Activated naive CD4-positive, alpha-beta T cell (primary cell): Measurements from ENCODE around the gene CFAP61.

Experiments used
- DNase-seq, 4 experiments: peaks; one replicate each; lab custom pipeline; 2025; lab: John Stamatoyannopoulos, UW

Gene CFAP61

DNA sequence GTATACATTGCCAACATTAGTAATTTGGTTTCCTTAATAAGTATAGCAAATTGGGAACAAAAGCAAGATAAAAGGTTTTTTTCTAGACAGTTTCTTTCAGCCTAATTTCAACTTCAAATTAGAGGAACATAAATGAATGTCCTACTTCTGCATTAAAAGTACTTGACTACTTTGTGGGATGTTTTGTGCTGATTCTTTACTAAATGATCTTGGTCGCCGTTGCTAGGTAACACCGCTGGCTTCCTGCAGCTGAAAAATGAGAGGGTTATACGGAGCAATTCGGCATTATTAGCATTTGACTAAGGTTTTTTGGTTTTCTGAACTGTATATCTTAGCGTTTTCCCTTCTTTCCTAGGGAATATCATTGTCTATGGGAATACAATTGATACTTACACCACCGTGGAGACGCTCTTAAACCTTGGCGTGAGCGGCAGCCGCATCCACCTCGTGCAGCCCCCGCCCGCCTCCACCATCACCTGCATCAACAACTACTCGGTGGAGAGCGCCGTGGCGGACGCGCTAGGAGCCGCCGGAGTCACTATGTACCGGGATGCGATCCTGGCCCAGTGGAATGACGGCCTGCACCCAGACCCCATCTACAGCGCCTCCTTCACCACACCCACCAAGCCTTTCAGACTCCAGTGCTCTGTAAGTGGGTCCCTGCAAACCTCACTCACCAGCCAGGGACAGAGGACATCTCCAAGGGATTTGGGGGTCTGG, 224.6 kb downstream of the CFAP61 start:
- no peak for DNase-seq

DNA sequence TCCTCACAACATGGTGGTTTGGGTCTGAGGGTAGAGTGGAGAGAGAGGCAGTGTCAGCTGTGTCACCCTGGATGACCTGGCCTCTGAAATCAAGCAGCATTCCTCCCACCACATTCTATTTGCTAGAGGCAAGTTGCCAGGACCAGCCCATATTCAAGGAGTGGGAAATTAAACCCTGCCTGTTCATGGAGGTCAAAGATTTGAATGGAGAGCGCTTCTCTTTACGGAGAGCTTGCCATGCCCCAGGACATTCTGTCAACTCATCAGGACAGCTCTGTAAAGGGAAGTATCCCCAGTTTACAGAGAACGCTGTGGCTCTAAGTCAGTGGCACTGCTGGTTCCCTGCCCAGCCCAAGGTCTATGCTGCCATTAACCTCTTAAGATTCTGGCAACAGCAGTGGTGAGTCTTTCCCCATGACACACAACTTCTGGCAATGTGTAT, 225.6 kb downstream of the CFAP61 start:
- DNase-seq, result no peak

DNA sequence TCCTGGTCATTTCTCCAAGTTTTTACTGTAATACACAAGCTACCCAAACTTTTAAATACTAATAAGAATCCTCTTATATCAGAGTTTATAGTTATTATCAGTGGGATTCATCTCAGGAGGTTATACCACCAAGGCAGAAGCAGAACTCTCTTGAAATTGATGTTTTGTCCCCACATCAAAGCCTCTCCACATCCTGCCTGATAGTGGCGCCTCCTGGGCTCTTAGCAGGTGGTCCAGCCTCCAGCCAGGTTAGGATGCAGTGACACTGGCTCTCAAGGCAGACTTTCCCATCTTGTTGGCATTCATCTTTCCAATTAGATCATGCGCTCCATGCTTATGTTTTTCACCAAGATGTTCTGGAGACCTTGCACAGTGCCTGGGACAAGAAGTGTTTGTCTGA, 233.7 kb downstream of the CFAP61 start:
- DNase-seq, result no peak

DNA sequence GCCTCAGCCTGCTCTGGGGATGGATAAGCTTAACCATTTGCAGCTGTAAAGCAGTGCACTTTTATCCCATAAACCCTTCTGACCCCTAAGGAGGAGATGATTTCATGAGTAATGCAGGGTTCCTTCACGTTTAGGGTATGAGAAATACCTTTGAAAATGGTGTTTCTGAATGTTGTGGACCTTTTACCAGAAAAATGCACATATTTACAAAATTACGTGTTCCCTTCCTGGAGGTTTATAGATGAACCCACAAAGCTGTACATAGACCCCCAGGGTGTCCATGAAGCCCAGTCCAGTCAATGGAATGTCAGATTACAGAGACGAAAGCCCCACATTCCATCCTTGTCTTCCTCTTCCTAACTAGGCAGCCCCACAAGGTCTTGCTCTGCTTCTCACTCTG, 237.0 kb downstream of the CFAP61 start:
- DNase-seq, result no peak

DNA sequence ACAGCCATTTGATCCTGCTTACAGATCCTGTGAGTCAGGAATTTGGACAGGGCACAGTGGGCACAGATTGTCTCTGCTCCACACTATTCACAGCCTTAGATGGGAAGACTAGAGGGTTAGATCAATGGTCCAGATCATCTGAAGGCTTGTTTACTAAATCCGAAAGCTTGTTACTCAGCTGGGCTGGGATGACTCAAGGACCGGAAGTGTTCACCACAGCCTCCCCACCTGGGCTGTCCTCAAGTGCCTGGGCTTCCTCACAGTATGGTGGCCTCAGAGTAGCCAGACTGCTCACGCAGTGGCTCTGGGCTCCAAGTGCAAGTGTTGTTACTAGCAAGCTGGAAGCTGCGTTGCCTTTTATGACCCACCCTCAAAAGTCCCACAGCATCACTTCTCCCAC, 240.1 kb downstream of the CFAP61 start:
- DNase-seq, result no peak

DNA sequence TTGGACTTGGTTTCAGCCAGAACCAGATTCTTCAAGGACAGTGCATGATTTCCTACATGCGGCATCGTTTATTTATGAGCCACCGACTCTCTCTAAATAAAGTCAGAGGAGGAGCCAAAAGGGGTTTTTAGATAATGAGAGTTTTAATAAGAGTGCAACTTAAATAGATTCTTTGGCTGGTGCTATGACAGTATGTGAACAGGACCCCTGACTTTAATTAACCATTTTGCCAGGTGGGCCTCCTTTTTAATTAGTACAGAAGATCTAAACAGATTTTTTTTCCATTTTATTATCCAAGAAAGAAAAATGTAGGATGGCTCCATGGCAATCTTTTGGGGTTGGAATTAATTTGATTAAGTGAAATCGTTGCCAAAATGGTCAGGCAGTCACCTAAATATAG, 240.8 kb downstream of the CFAP61 start:
- DNase-seq, result no peak

DNA sequence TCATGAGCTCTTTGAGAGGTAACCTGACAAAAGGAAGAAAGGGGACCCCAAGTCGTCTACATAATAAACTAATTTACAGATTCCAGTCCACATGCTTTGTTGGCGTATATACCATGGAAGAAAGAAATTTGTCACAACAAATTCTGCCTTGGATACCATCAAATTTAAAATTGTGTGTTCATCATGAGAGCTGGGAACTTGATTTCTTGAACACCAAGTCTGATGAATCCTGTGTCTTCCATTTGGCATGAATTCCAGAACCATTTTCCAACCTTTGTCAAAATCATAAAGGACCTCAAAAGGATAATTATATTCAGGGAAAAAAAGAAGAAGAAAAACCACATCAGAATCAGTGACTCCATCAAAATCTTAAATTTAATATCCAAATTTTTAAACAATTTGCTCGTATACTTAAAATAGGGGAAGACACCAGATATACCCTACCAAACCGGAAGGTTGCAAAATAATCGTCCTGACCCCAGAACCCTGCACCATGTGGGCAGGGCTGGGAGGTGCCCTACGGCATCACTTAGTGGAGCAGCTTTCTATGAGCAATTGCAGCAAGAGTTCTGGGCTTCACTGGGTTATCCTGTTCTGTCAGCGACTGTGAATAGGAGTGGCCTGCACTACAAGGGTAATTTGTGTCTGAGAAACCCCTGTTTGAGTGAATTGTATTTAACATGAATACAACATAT, 241.5 kb downstream of the CFAP61 start:
- no peak for DNase-seq

DNA sequence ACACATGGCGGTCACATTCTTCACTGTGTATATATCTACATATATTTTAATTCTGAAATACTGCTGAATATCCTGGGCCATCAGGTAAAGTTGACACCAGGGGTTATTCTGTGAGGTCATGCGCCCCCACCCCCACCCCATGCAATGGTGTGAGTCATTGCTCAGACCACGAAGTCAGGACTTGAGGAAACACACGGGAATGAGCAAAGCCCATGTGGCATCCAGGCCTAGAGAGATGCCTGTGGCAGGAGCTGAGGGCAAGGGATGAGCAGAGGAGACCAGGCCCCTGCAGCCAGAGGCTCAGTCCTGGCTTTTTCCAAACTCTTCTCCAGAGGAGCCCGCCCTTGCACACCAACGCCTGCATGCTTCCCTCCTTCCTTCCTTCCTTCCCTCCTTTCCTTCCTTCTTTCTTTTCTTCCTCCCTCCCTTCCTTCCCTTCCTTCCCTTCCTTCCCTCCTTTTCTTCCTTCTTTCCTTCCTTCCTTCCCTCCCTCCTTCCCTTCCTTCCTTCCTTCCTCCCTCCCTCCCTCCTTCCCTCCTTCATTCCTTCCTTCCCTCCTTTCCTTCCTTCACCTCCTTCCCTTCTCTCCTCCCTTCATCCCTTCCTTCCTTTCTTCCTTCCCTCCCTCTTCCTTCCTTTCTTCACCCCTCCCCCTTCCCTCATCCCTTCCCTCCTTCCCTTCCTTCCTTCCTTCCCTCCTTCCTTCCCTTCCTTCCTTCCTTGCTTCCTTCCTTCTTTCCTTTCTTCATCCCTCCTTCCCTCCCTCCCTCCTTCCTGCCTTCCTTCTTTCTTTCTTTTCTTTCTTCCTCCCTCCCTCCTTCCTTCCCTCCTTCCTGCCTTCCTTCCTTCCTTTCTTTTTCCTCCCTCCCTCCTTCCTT, 243.5 kb downstream of the CFAP61 start:
- no peak for DNase-seq

DNA sequence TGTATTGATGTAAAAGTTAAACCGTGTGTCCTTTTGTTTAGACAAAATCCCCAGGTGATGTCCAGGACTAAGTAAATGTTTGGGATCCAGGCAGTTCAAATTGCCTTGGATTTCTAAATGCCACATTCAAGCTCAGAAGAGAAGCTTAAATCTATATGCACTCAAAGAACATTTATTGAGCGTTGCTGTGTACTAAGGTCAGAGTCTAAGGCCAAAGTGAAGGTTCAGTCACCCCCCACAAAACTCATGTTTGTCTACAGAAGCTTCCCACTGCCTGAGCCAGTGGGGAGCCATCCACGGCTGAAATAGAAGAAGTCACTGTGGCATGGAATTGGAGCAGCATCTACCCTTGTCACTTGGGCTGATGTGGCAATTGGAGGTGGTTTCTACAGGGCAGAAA, 244.8 kb downstream of the CFAP61 start:
- DNase-seq, result no peak

DNA sequence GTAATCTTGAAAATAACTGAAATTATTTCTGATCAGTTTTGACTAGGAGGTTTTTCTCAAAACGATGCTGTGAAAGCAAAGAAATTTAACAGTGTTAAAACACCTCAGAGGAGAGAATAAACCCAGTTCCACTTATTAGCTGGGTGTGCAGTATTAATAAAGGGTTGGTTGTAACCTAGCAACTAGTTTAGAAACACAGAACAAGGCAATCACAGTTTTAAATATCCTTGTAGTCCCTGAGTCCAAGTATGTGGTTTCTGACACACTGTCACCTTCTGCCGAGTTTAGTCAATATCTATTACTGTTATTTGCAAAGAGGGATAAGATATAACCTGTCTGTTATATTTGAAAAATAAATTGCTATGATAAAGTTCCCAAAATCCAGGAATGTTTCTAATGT, 245.4 kb downstream of the CFAP61 start:
- DNase-seq, result no peak

DNA sequence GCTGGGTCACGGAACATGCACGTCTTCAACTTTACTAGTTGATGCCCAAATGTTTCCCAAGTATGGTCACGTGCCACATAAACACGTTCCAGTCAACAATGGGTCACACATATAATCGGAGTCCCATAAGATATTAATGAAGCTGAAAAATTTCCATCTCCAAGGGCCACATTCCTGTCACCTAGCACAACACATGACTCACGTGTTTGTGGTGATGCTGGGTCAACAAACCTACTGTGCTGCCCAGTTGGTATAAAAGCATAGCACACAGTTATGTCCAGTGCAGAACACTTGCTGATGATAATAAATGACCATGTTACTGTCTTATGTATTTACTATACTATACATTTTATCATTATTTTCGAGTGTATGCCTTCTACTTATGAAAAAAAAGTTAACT, 247.6 kb downstream of the CFAP61 start:
- no peak for DNase-seq

DNA sequence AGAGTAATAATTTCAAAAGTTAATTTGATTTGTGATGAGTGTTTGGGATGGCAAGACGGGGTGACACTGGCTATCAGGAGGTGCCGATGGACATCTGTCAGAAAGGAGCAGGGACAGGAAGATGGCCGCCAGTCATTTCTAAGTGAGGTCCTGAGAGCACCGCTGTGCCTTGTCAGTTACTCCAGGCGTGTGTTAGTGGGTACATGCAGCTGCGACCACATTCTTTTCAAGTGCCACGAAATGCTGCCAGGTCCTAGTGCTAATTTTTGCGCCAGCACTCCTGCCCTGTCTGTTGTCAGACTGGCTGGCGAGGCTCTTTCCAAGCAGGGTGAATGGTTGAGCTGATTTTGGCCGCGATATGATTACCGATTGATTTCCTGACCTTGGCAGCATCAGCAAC, 251.0 kb downstream of the CFAP61 start:
- DNase-seq, result no peak

DNA sequence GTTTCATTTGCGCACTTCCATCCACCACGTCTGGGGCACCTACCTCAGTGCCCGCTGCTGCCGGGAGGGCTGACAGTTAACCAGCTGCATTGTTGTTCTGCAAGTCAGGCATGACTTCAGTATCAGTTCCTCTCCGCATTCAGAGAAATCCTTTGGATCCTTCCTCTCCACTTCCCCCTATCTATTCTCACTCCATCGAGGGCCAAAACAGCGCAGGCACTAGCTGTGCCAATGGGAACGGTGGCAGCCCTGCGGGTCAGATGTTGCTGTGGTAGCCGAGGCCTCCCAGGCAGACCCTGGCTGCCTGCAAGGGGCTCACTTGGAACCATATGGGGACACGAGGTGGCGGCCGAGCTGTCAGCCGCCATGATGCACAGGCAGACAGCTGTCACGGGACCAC, 251.4 kb downstream of the CFAP61 start:
- DNase-seq, result no peak

DNA sequence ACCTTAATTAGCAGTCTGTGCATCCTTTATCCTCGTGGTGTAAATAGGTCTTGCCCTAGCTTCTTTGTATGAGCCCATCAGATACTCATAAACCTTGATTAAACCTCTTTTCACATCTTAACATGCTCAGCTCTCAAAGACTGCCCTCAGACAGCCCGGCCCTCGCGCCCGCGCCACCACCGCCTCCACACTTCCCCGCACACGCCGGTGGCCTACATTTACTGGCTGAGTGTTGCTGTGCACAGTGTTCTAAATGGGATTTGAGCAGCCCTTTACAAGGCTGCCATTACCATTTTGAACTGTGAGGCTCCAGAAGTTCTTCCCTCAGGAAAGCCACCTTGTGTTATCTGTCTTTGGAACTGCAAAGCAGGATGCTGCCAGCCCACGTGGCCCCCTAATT, 252.6 kb downstream of the CFAP61 start:
- no peak for DNase-seq

DNA sequence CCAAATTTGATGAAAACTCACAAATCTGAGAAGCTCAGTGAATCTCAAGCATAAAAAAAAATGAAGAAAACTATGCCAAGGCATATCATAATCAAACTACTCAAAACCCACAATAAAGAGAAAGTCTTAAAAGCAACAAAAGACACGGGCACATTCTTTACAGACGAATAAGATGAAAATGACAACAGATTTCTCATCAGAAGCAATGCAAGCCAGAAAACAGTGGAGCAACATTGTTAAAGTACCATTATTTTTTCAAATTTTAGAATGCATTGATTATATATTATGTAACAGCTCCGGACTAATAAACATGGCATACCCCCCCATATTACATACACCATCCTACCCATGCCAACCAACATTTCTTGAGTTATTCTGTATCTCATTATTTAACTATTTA, 260.2 kb downstream of the CFAP61 start:
- no peak for DNase-seq

DNA sequence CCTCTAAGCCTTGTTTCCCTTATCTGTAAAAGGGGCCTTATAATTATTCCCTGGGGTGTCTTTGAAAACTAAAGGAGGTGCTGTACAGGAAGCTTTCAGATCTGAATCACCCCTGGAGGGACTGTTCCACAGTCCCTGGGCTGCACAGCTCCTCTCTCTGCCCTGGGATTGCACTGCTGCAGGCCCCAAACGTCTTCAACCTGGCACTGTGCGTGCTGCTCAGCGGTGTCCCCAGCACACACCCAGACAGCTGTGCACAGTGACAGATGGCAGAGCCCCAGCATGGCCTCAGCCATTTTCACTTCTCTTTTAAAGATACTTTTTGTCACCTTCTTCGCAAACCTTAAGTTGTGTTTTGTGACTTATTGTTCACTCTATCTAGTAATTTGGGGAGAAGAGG, 264.9 kb downstream of the CFAP61 start:
- DNase-seq, result no peak

DNA sequence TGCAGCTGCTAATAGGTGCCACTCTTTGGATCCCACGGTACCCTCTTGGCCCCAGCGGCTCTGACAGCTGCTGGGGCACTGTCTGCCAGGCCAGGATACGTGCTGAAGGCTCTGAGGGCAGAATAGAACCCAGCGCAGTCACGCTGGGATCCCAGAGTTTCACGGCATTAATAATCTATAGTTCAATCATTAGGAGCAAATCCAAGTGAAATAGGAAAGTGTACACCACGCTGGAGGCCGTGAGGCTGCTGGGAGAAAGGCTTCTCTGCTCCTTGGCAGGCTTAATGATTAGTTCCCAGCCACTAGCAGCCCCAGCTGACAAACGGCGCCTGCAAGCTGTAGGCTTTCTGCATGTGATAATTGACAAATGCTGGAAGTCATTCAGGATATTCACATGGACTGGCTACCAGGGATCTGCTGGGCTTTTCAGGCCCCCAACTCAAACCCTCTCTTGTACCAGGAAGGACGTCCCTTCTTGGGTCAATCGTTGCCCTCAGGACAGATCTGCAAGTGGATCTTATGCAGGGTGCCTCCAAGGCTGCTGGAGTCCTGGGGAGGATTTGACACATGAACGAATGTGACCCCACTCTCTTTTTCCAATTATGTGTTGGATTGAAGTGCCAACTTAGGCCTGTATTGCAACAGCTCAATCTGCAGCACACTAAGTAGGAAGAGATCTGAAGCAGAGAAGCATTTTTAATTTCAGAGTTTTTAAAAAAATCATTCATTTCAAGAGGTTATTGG, 265.5 kb downstream of the CFAP61 start:
- DNase-seq, result no peak

DNA sequence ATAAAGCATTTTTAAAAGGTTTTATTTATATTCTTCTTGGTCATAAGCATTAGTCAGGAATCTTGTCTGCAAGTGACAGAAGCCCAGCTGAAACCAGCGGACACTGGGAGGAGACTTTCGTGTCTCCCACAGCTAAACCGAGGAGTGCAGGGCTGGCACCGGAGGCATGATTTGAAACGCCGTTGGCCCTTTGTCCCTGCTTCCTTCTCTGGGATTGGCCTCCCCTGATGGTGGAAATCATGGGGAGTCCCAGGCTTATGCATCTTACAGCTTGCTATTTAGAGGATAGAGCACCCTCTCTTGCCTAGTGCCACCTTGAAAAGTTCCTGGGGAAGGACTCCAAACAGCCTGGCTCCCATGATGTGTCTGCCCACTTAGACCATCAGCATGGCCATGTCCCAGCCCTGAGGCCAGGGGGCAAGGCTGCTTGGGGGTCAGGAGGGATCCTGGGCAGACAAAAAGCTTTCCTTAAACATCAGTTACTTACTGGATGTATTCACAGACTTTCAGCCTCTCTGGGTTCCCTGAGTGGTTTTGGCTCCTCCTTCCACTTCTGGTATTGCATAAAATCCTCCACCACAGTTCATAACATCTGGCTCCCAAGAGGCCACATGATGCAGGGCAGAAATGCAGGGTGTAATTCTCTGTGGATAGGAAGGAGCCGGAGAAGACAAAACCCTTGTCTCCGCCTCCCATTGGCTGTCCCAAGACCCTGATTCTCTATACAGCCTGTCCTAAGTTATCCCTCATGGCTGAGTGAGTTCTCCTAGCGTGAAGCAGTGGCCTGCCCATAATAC, 266.2 kb downstream of the CFAP61 start:
- DNase-seq, result no peak

DNA sequence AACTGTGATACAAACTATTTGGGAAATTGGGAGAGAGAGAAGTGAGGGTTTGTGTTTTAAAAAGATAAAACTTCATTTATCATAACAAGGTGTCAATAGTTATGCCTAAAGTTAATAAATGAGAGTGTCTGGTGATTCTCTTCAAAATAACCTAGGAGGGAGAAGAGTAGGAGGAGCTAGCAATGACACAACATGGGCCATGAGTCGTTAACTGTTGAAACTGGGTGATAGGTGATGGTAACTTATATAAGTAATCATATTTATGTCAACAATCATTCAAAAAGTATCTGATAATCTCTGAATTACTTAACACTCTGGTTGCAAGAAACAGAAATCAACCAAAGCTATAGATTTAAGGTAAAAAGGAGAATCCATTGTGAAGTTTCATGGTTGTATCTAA, 268.8 kb downstream of the CFAP61 start:
- no peak for DNase-seq

DNA sequence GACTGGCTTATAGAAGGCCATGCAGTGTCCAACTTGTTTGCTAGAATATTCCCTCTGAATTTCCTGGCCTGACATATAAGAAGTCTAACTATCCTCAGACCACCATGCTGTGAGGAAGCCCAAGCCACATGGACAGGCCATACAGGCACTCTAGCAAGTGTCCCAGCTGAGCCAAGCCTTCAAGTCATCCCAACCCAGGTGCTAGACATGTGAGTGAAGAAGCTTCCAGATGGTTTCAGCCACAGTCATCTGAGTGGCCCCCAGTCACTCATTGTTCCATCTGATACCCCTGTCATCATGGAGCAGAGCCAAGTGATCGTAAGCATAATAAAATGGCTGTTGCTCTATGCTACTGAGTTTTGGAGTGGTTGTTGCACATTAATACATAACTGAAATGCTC, 269.6 kb downstream of the CFAP61 start:
- no peak for DNase-seq

DNA sequence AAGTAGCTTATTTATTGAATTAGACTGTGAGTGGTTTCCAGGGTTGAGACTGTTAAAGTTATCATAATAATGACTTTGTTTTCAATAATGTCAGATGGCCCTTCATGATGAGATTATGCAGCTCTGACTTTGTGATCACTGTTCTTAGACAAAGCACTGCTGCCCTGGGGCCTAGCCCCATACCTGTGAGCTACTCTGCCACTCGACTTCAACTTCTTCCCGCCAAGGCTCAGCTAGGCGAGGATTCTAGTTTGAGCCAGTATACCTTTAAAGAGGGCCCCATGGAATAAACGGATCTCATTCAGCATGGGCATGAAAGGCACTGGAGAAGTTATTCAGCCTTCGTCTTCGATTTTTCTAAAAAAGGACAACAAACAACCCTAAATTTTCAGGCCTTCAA, 270.6 kb downstream of the CFAP61 start:
- no peak for DNase-seq
